DOHH2 (cell line): ENCODE data around the gene PPM1J.
A peak's percentile ranks its signal among the peaks of the same experiment; 100 is the strongest.

ENCODE experiments used
- H3F3A ChIP-seq: fragments of 200-600 bp; sonication (generic), shearing (Covaris generic); 2 replicates; pipeline ENCODE4 v1.6.0; 2016; ENCODE audit warnings: antibody characterized with exemption, mild to moderate bottlenecking; ENCODE audit not compliant: control insufficient read depth, insufficient read depth
- H3K27ac ChIP-seq: fragments of 200-600 bp; sonication (generic); 2 replicates; pipeline ENCODE4 v1.5.1; 2014; ENCODE audit warnings: low read depth, mild to moderate bottlenecking, low read length, moderate library complexity
- H3K27me3 ChIP-seq: fragments of 200-600 bp; sonication (generic); 2 replicates; pipeline ENCODE4 v1.6.1; 2014; ENCODE audit warnings: mild to moderate bottlenecking, low read length, mixed read lengths; ENCODE audit not compliant: control insufficient read depth
- H3K36me3 ChIP-seq: fragments of 200-600 bp; sonication (generic); 2 replicates; pipeline ENCODE4 v1.6.1; 2014; ENCODE audit warnings: mild to moderate bottlenecking, low read length, moderate library complexity, mixed read lengths; ENCODE audit not compliant: control insufficient read depth
- H3K4me1 ChIP-seq: fragments of 200-600 bp; sonication (generic); 2 replicates; pipeline ENCODE4 v1.6.1; 2014; ENCODE audit warnings: mild to moderate bottlenecking, low read length, mixed read lengths; ENCODE audit not compliant: control insufficient read depth
- H3K4me2 ChIP-seq: fragments of 200-600 bp; sonication (generic); 2 replicates; pipeline ENCODE4 v1.6.0; 2014; ENCODE audit warnings: mild to moderate bottlenecking, low read length, moderate library complexity
- H3K4me3 ChIP-seq: fragments of 200-600 bp; sonication (generic); 2 replicates; pipeline ENCODE4 v1.5.1; 2014; ENCODE audit warnings: mild to moderate bottlenecking, low read length, mixed read lengths
- H3K79me2 ChIP-seq: fragments of 200-600 bp; sonication (generic); 2 replicates; pipeline ENCODE4 v1.6.1; 2014; ENCODE audit warnings: mild to moderate bottlenecking, low read length, mixed read lengths; ENCODE audit not compliant: control insufficient read depth
- H3K9me2 ChIP-seq: fragments of 200-600 bp; sonication (generic); replicated peaks from 2 replicates; pipeline ENCODE4 v1.6.1; 2014; ENCODE audit warnings: mild to moderate bottlenecking, low read length, mixed read lengths; ENCODE audit not compliant: control insufficient read depth
- H3K9me3 ChIP-seq: fragments of 200-600 bp; sonication (generic); 2 replicates; pipeline ENCODE4 v1.6.1; 2014; ENCODE audit warnings: antibody characterized with exemption, low read length, mixed read lengths; ENCODE audit not compliant: control insufficient read depth, insufficient read depth
- H4K20me1 ChIP-seq: fragments of 200-600 bp; sonication (generic); 2 replicates; pipeline ENCODE4 v1.6.0; 2014; ENCODE audit warnings: low read depth, mild to moderate bottlenecking, antibody characterized with exemption, low read length, moderate library complexity; ENCODE audit not compliant: control insufficient read depth, insufficient read depth
- CTCF ChIP-seq: fragments of 200-600 bp; sonication (generic); IDR thresholded peaks from one replicate; pipeline ENCODE4 v1.5.1; 2014; ENCODE audit warnings: antibody characterized with exemption, mild to moderate bottlenecking, low read depth, low read length; ENCODE audit not compliant: poor library complexity, severe bottlenecking
- EZH2phosphoT487 ChIP-seq: fragments of 200-600 bp; sonication (generic); IDR thresholded peaks from 2 replicates; pipeline ENCODE4 v1.6.1; 2017; ENCODE audit warnings: borderline replicate concordance, mild to moderate bottlenecking, antibody characterized with exemption, low read length, moderate library complexity, mixed read lengths

Gene PPM1J

GRCh38 chr1:112708002-112708448, 7.1 kb downstream of the PPM1J start:
- Histone ChIP-seq H3K4me3 (no peak overlapping the region), H3K36me3 (no peaks in the 10 kb centered on the region), H3F3A (0 out of 2 replicates have a peak, but pooled peaks cover 4% of the 10 kb centered on the region), H4K20me1 (no peaks in the 10 kb centered on the region), H3K9me2 (no peaks in the 10 kb centered on the region), H3K4me1 (peaks cover 43% of the 10 kb centered on the region), H3K4me2 (peak overlapping the region; percentile 75), H3K79me2 (no peaks in the 10 kb centered on the region), H3K27ac (no peak overlapping the region), H3K9me3 (no peaks in the 10 kb centered on the region), H3K27me3 (peaks cover 7% of the 10 kb centered on the region)
- TF ChIP-seq CTCF (no peak), EZH2phosphoT487 (no peak)

- Histone ChIP-seq H3F3A (0 out of 2 replicates have a peak, but pooled peaks cover 4% of the 10 kb centered on the region), H3K27me3 (peaks cover 7% of the 10 kb centered on the region), H3K4me1 (peaks cover 43% of the 10 kb centered on the region), H3K9me2 (no peaks in the 10 kb centered on the region), H4K20me1 (no peaks in the 10 kb centered on the region), H3K27ac (no peak overlapping the region), H3K9me3 (no peaks in the 10 kb centered on the region), H3K4me3 (peak overlapping the region; percentile 72), H3K4me2 (peak overlapping the region; percentile 75), H3K79me2 (no peaks in the 10 kb centered on the region), H3K36me3 (no peaks in the 10 kb centered on the region)
- TF ChIP-seq CTCF: peak; percentile 80
- TF ChIP-seq EZH2phosphoT487: no peak
These were observed 7.7 kb downstream of the PPM1J start for GRCh38 chr1:112707221-112708001.

GRCh38 chr1:112706505-112707220, 8.5 kb downstream of the PPM1J start, which contains the start of gene RHOC:
Gene RHOC, minus strand, starts transcription at chr1:112707127. Its CDS starts 3,328 bp downstream, at chr1:112703799.
- peaks cover 39% of the 10 kb centered on the region for H3K4me1 ChIP-seq
- H3K9me3 ChIP-seq: no peaks in the 10 kb centered on the region
- no peaks in the 10 kb centered on the region for H3K9me2 ChIP-seq
- peaks cover 7% of the 10 kb centered on the region for H3K27me3 ChIP-seq
- H3K36me3 ChIP-seq: no peaks in the 10 kb centered on the region
- H3K27ac ChIP-seq: no peak within 1 kb of the TSS
- no peaks in the 10 kb centered on the region for H3K79me2 ChIP-seq
- peak within 1 kb of the TSS; percentile 72 for H3K4me3 ChIP-seq
- H3K4me2 ChIP-seq: peak within 1 kb of the TSS; percentile 75
- H4K20me1 ChIP-seq: no peaks in the 10 kb centered on the region
- no peak for TF ChIP-seq CTCF
- no peak for TF ChIP-seq EZH2phosphoT487
- H3F3A ChIP-seq: 0 out of 2 replicates have a peak, but pooled peaks cover 4% of the 10 kb centered on the region
